ENCODE data around the gene C1orf21.

GRCh38 chr1:184532199-184532598, 145.4 kb downstream of the C1orf21 start:
- no peak for TF ChIP-seq CTCF (IDR thresholded peaks at IDR 0.05)
- TF ChIP-seq EZH2 (IDR thresholded peaks at IDR 0.05; ENCODE audit: borderline replicate concordance, insufficient read depth, low read depth, low read length, poor library complexity, severe bottlenecking), result no peak
